GM12873 (cell line): ENCODE measurements around the gene ADAMTSL4.

Source experiments
- TF ChIP-seq, protein P1 (sequence below): IDR thresholded peaks from 2 replicates; pipeline ENCODE4 v1.5.1; 2012; ENCODE audit warnings: low read depth, mild to moderate bottlenecking, moderate library complexity, low read length, control low read depth; ENCODE audit not compliant: insufficient read depth; ENCODE audit errors: missing control alignments

The ADAMTSL4 gene

DNA sequence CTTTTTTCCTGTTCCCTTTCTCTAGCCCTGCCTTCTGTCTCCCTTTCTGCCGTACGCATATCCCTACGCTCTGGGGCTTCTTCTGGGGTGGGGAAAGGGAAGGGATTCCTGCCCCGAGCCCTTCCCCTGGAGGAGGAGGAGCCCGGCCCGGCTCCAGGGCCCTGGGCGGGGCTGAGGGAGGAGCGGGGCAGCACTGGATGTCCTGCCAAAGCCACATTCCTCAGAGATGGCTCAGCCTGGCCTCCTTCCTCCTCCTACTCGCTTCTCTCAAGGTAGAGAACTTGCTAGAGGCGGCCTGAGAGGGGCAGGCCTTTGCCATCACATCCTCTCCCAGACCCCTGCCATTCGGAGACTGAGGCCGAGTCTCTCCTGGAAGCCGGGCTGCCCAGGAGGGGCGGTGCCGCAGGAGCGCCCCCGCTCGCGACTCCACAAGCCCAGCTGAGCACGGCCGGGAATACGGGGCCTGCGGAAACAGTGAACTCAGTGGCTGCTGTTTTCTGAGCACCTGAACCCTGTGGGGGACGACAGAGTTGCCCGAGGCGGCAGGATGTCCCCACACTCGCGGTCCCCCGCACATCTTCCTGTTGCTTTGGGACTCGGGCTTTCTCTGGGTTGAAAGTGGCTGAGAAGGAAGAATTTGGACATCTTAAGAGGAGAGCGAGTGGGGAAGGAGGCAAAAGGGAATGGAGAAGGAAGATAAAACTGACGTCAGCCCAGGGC lies 12.2 kb downstream of the ADAMTSL4 start:
- TF ChIP-seq, protein P1, sequence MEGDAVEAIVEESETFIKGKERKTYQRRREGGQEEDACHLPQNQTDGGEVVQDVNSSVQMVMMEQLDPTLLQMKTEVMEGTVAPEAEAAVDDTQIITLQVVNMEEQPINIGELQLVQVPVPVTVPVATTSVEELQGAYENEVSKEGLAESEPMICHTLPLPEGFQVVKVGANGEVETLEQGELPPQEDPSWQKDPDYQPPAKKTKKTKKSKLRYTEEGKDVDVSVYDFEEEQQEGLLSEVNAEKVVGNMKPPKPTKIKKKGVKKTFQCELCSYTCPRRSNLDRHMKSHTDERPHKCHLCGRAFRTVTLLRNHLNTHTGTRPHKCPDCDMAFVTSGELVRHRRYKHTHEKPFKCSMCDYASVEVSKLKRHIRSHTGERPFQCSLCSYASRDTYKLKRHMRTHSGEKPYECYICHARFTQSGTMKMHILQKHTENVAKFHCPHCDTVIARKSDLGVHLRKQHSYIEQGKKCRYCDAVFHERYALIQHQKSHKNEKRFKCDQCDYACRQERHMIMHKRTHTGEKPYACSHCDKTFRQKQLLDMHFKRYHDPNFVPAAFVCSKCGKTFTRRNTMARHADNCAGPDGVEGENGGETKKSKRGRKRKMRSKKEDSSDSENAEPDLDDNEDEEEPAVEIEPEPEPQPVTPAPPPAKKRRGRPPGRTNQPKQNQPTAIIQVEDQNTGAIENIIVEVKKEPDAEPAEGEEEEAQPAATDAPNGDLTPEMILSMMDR: no peak

DNA sequence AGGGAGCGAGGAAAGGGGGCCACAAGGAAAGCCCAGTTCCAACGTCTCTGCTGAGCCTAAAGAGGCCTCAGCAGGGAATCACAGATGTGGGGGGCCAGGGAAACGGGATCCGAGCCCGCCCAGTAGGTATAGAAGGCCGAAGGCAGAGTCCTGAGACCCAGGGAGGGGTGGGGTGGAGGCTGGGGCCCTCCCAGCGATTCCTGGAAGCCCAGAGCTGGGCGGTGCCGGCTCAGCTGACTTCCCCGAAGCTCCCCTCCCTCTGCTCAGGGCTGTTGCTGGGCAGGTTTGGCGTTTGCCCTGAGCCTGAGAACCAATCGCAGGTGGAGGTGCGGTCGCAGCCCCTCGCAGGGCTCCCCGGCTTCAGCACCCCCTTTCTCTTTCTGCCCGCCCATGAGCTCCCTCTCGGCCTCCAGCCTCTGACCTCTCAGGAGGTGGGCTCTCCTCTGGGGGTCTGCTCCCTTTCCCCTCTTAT lies 12.8 kb downstream of the ADAMTSL4 start:
- TF ChIP-seq, protein P1: no peak

DNA sequence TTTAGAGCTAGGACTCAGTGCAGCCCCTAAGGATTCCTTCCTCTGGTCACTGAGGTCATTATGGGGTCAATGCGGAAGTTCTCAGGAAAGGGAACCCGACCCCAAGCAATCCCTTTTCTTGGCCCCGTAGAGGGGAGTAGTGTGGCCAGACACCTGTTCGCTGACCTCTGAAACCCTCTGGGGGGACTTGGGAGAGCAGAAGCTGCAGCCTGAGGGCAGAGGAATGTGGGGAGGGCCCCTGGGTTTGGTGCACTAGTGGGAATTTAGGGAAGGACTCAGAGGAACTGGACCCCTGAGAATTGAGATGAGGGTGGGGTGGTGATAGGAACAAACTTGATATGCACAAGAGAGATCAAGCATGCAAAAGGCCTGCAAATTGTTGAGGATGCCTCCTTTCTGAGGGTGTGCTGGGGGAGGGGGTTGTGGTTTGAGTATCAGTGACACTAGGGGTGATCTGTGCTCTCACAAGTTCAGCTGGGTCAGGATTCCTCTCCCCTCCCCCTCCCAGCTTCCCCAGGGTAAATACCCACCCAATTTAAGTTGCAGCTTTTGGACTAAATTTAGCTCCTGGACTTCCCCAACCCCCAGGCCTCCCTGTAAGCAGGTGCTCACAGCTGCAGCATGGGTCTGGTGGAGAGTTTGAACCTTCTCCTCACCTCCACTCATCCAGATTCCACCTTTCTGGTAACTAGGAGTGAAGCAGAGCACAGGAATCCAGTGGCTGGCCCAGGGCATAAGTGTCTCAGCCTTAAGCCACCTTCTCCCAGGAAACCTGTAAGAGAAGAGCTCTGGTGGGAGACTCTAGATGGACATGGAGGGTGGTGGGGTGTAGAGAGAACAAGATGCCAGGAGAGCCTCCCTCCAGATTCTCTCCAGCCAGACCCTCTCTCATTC lies 13.5 kb downstream of the ADAMTSL4 start:
- TF ChIP-seq, protein P1: no peak

DNA sequence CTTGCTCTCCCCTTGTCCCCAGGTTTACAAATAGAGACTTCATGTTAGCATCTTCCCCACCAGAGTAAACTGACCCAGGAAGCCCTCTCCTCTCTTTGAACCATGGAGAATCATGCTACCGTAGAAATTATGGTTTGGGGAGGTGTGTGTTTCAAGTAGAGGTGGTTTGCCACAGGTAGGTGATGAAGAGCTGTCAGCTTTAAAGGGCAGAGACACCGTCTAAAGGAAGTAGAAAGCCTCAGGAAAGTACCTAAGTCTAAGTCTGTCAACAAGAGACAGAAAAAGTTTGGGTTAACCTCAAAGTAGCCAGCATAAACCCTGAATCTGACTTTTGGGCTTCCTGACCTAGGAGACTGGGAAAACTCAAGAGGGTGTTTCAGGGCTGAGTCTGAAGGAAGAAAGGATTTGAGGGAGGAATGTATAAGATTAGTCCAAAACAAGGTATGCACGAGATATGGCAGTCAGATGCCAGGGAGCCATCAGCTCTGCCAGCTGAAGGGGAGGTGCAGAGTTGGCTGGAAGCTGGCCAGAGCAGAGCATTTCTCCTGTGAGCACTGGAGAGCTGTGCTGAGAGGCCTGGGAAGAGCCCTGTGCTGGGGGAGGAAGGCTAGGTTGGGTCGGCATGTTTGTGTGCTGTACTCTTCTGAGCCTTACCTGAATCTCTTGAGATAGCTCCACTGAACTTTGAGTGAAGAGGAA lies 14.3 kb downstream of the ADAMTSL4 start:
- TF ChIP-seq, protein P1: no peak

DNA sequence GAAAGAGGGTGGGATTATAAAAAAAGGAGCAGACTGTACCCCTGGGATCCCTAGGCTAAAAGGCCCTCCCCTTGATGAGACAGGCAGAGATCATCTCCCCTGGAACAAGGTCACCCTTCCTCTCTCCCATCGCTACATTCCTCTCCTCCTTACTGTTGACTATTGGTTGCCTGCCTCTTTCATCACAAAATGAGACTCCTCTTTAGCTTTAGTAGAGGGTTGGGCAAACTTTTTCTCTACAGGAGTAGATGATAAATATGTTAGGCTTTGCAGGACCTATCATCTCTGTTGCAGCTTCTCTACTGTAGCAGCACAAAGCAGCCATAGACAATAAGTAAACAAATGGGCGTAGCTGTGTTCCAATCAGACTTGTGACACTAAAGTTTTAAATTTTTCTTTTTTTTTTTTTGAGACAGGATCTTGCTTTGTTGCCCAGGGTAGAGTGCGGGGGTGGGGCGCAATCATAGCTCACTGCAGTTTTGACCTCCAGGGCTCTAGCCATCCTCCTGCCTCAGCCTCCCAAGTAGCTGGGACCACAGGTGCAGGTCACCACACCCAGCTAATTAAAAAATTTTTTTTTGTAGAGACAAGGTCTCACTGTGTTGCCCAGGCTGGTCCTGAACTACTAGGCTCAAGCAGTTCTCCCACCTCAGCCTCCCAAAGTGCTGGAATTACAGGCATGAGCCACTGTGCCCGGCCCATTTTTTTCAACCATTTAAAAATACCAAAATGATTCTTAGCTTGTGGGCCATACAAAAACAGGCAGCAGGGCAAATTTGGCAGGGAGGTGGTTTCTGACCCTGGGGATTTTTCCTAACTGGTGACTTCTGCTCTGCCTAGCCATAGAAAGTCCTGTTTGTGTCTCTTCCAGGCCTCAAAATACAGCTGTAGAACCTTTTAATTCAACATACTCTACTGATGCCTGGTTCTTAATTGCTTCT lies 15.1 kb downstream of the ADAMTSL4 start:
- TF ChIP-seq, protein P1: no peak

DNA sequence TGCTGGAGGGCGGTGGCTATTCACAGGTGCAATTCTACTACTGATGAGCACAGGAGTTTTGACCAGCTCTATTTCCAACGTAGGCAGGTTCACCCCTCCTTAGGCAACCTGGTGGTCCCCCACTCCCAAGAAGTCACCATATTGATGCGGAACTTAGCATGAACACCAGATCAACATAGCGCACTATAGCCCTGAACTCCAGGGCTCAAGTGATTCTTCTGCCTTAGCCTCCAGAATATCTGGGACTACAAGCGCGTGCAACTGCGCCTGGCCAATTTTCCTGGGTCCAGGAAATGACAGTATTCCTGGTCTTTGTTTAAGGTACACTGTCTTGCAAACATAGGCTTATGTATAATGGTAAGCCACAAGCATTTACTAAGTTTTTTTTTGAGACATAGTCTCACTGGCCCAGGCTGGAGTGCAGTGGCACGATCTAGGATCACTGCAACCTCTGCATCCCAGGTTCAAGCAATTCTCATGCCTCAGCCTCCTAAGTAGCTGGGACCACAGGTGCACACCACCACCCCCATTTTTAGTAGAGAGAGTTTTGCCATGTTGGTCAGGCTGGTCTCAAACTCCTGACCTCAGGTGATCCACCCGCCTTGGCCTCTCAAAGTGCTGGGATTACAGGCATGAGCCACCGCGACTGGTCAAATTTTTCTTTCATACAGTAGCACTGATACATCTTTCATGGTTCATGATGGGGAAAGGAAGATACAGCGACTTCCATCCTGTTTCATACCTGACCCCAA lies 17.6 kb downstream of the ADAMTSL4 start:
- TF ChIP-seq, protein P1: no peak
